Kidney capillary endothelial cell (primary cell): Measurements from ENCODE around the gene CTIF.
A peak's percentile ranks its signal among the peaks of the same experiment; 100 is the strongest.

ENCODE experiments used
- DNase-seq: peaks from one replicate; pipeline ENCODE4 v3.0.0-alpha.2; 2018; ENCODE audit warnings: low spot score

Gene CTIF

GRCh38 chr18:48819781-48820482 lies 281.1 kb downstream of the CTIF start:
- DNase-seq, result no peak

GRCh38 chr18:48820483-48821250 lies 281.8 kb downstream of the CTIF start:
- DNase-seq, result no peak

- no peak for DNase-seq
These were observed 282.4 kb downstream of the CTIF start for GRCh38 chr18:48821251-48821590.

GRCh38 chr18:48821845-48822244 lies 283.0 kb downstream of the CTIF start:
- no peak for DNase-seq

GRCh38 chr18:48824231-48824970 lies 285.6 kb downstream of the CTIF start:
- no peak for DNase-seq

- DNase-seq, result peak; percentile 55
These were observed 286.4 kb downstream of the CTIF start for GRCh38 chr18:48825101-48825745.

- no peak for DNase-seq
These were observed 287.4 kb downstream of the CTIF start for GRCh38 chr18:48826271-48826670.

- DNase-seq, result no peak
These were observed 288.0 kb downstream of the CTIF start for GRCh38 chr18:48826806-48827205.

- DNase-seq, result no peak
These were observed 288.7 kb downstream of the CTIF start for GRCh38 chr18:48827291-48828193.

- no peak for DNase-seq
These were observed 289.3 kb downstream of the CTIF start for GRCh38 chr18:48828194-48828545.

- DNase-seq, result no peak
These were observed 290.0 kb downstream of the CTIF start for GRCh38 chr18:48828691-48829442.

GRCh38 chr18:48829443-48830149 lies 290.8 kb downstream of the CTIF start:
- no peak for DNase-seq

DNA sequence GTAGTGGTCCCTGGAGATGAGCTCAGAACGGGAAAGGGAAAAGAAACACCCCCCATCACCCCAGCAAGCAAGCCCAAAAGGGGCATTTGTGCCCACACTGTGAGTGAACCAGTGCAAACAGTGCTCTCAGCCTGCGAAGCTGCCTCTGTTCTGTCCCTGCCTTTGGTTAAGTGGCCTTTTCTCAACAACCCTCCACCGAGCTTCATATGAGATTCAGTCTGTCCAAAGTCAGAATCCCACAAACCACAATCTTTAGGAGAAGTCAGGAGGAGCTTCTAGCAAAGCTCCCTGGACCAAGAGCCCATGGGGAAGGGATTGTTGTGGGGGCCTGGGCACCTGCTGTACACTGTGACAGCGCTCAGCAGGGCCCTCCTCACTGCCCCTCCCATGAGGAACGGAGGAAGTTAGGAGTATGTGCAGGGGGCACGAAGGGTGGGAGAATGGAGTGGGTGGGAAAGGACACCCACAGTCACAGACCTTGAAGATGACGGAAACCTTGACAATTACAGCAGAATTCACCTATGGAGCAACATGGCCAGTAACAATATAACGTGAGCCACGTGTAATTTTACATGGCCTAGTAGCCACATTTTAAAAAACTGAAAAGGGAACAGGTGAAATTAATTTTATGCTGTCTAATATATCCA lies 292.4 kb downstream of the CTIF start:
- no peak for DNase-seq

- DNase-seq, result no peak
These were observed 293.0 kb downstream of the CTIF start for GRCh38 chr18:48831802-48832201.

GRCh38 chr18:48832938-48833700 lies 294.3 kb downstream of the CTIF start:
- DNase-seq, result peak; percentile 65

DNA sequence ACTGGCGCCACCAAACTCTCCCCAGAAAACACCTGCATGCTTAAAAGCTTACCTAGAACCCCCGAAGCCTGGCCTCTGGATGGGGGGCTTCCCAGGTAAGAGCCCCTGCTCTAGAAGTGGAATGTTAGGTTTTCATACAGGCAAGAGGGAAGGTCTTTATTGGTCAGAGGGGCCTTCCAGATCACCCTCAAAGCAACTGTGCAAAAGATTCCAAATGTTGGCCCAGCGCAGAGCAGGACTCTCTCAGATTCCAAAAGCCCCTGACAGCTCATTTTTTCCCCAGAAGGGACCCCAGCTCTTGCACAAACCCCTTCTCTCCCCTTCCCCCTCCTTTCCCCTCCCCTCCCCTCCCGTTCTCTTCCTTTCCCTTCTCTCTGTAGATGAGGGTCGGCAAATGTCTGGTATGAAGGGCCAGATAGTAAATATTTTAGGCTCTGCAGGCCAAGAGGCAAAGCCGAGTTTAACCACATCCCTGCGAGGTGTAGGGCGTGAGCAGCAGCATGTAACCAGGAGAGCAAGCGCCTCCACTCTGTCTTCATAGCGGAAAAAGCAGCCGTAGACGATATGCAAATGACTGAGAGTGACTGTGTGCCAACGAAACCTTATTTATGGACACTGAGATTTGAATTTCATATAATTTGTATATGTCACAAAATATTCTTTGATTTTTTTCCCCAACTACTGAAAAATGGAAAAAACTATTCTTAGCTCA lies 295.0 kb downstream of the CTIF start:
- no peak for DNase-seq

DNA sequence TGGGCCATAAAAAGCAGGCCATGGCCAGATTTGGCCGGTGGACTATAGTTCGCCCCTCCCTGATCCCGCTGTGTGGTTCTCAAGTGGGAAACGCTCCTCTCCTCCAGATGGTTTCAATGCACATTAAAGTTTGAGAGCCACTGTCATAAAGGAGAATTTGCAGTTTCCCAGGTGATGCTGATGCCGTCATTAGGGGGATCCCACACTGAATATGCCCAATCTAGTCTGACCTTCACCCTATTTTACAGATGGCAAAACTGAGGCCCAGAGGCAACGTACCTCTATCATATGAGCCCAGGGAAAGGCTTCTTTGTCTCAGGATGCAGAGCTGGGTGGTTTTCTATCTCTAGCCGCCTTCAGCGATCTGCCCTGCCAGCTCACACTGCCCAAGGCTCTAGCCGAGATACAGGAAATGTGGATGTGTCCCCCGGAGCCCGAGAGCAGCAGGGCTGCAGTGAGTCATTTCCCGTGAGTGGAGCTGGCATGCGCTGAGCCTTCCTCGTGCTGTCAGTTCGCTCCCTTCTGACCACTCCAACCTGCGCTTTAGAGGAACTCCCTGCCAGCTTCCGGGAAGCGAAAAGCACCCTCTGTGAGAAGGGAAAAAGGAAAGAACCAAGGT lies 295.7 kb downstream of the CTIF start:
- DNase-seq, result peak; percentile 98

- no peak for DNase-seq
These were observed 296.3 kb downstream of the CTIF start for GRCh38 chr18:48835119-48835518.
